ENCODE measurements around the gene UBR4. TPM values are rescaled to one million over a fixed set of nuclear protein-coding genes. Genes with fewer than 3 reads are reported as not detected.
"Not testable (repeated sequence)": the region's sequence is repeated elsewhere in the genome, so short reads cannot be mapped to it uniquely, and the experiment has no call there.

The UBR4 gene
- total RNA-seq, 2 donors from 2014 or later: 156 to 199 TPM

GRCh38 chr1:19229229-19229628 lies 19.2 kb upstream of the UBR4 start:
- DNase-seq (ENCODE audit: low spot score in 2 of 2) (no peak), ATAC-seq (no peak)
- Mint-ChIP-seq H3K36me3 (peaks cover 15 to 23% of the 10 kb centered on the region in 2 donors), H3K27ac (peak overlapping the region in 1 of 2 donors; percentile 86), H3K9me3 (no peaks in the 10 kb centered on the region)

- ATAC-seq: peak in 1 of 2 donors; percentile 24
Measured at GRCh38 chr1:19222979-19223824, 13.1 kb upstream of the UBR4 start.

GRCh38 chr1:19222573-19222972 lies 12.5 kb upstream of the UBR4 start:
- DNase-seq (ENCODE audit: low spot score in 2 of 2) (no peak), ATAC-seq (no peak)
- Mint-ChIP-seq H3K36me3 (peaks cover 11 to 36% of the 10 kb centered on the region in 2 donors), H3K27ac (peak overlapping the region in 1 of 2 donors; percentile 33), H3K9me3 (no peaks in the 10 kb centered on the region)

More at GRCh38 chr1:19222979-19223824, 13.1 kb upstream of the UBR4 start:
- no peak for DNase-seq (ENCODE audit: low spot score in 2 of 2)
- Mint-ChIP-seq H3K9me3 (no peaks in the 10 kb centered on the region), H3K36me3 (peaks cover 11 to 36% of the 10 kb centered on the region in 2 donors), H3K27ac (peak overlapping the region; percentile 13 to 33)

- no peak for DNase-seq (ENCODE audit: low spot score in 2 of 2)
- no peak for ATAC-seq
- peak overlapping the region in 1 of 2 donors; percentile 36 for H3K27ac Mint-ChIP-seq
- peaks cover 11 to 36% of the 10 kb centered on the region in 2 donors for H3K36me3 Mint-ChIP-seq
- H3K9me3 Mint-ChIP-seq: no peaks in the 10 kb centered on the region
Measured at GRCh38 chr1:19220991-19221390, 10.9 kb upstream of the UBR4 start.

- Mint-ChIP-seq H3K9me3 (no peaks in the 10 kb centered on the region), H3K27ac (peak overlapping the region; percentile 36 to 91), H3K36me3 (peaks cover 11 to 39% of the 10 kb centered on the region in 2 donors)
Measured at GRCh38 chr1:19220080-19220846, 10.2 kb upstream of the UBR4 start.

GRCh38 chr1:19219451-19219850 lies 9.4 kb upstream of the UBR4 start:
- Mint-ChIP-seq H3K27ac (peak overlapping the region; percentile 36 to 91), H3K36me3 (peaks cover 7 to 39% of the 10 kb centered on the region in 2 donors), H3K9me3 (no peaks in the 10 kb centered on the region)
- ATAC-seq (no peak), DNase-seq (ENCODE audit: low spot score in 2 of 2) (no peak)

More at GRCh38 chr1:19220080-19220846, 10.2 kb upstream of the UBR4 start:
- DNase-seq (ENCODE audit: low spot score in 2 of 2) (no peak), ATAC-seq (peak in 1 of 2 donors; percentile 50)

GRCh38 chr1:19216585-19216984 lies 6.5 kb upstream of the UBR4 start:
- not testable (repeated sequence) for DNase-seq (ENCODE audit: low spot score in 2 of 2); H3K9me3 Mint-ChIP-seq; ATAC-seq
- H3K36me3 Mint-ChIP-seq: peaks cover 10 to 43% of the 10 kb centered on the region in 2 donors
- peak overlapping the region in 1 of 2 donors; percentile 40 for H3K27ac Mint-ChIP-seq

GRCh38 chr1:19213580-19213979 lies 3.5 kb upstream of the UBR4 start:
- peaks cover 30 to 42% of the 10 kb centered on the region in 2 donors for H3K36me3 Mint-ChIP-seq
- no peak overlapping the region for H3K27ac Mint-ChIP-seq
- DNase-seq (ENCODE audit: low spot score in 2 of 2) (no peak), ATAC-seq (no peak)
- no peaks in the 10 kb centered on the region for H3K9me3 Mint-ChIP-seq

- H3K36me3 Mint-ChIP-seq: peaks cover 30 to 45% of the 10 kb centered on the region in 2 donors
- H3K27ac Mint-ChIP-seq: peak overlapping the region; percentile 7 to 31
- ATAC-seq: no peak
- H3K9me3 Mint-ChIP-seq: no peaks in the 10 kb centered on the region
- DNase-seq (ENCODE audit: low spot score in 2 of 2): no peak
Measured at GRCh38 chr1:19212167-19212566, 2.1 kb upstream of the UBR4 start.

- ATAC-seq (no peak), DNase-seq (ENCODE audit: low spot score in 2 of 2) (no peak)
- H3K27ac Mint-ChIP-seq: peak overlapping the region; percentile 88 to 98
- H3K36me3 Mint-ChIP-seq: peaks cover 30 to 51% of the 10 kb centered on the region in 2 donors
- H3K9me3 Mint-ChIP-seq: no peaks in the 10 kb centered on the region
Measured at GRCh38 chr1:19210772-19211549, 895 bp upstream of the UBR4 start.

GRCh38 chr1:19209439-19209989 lies 552 bp downstream of the UBR4 start:
- peak overlapping the region; percentile 88 to 98 for H3K27ac Mint-ChIP-seq
- H3K36me3 Mint-ChIP-seq: peaks cover 30 to 45% of the 10 kb centered on the region in 2 donors
- no peaks in the 10 kb centered on the region for H3K9me3 Mint-ChIP-seq
- DNase-seq (ENCODE audit: low spot score in 2 of 2) (peak; percentile 65 to 91), ATAC-seq (peak; percentile 55 to 84)

- Mint-ChIP-seq H3K9me3 (no peaks in the 10 kb centered on the region), H3K36me3 (peaks cover 30 to 39% of the 10 kb centered on the region in 2 donors), H3K27ac (peak overlapping the region; percentile 88 to 98)
- DNase-seq (ENCODE audit: low spot score in 2 of 2) (no peak), ATAC-seq (no peak)
Measured at GRCh38 chr1:19208710-19209438, 1.2 kb downstream of the UBR4 start.

GRCh38 chr1:19206947-19207346 lies 3.1 kb downstream of the UBR4 start:
- peaks cover 22 to 34% of the 10 kb centered on the region in 2 donors for H3K36me3 Mint-ChIP-seq
- H3K27ac Mint-ChIP-seq: no peak overlapping the region
- H3K9me3 Mint-ChIP-seq: no peaks in the 10 kb centered on the region
- DNase-seq (ENCODE audit: low spot score in 2 of 2): no peak
- ATAC-seq: no peak

GRCh38 chr1:19205845-19206244 lies 4.2 kb downstream of the UBR4 start:
- H3K36me3 Mint-ChIP-seq: peaks cover 13 to 26% of the 10 kb centered on the region in 2 donors
- ATAC-seq: no peak
- no peak for DNase-seq (ENCODE audit: low spot score in 2 of 2)

GRCh38 chr1:19205403-19205802 lies 4.7 kb downstream of the UBR4 start:
- H3K9me3 Mint-ChIP-seq: no peaks in the 10 kb centered on the region
- peaks cover 9 to 21% of the 10 kb centered on the region in 2 donors for H3K36me3 Mint-ChIP-seq
- peak overlapping the region in 1 of 2 donors; percentile 0 for H3K27ac Mint-ChIP-seq
- peak in 1 of 2 donors; percentile 12 for ATAC-seq
- DNase-seq (ENCODE audit: low spot score in 2 of 2): no peak

More at GRCh38 chr1:19205845-19206244, 4.2 kb downstream of the UBR4 start:
- no peak overlapping the region for H3K27ac Mint-ChIP-seq
- no peaks in the 10 kb centered on the region for H3K9me3 Mint-ChIP-seq

Data from activated naive CD4-positive, alpha-beta T cell treated with anti-CD3 and anti-CD28 coated beads, Interleukin-2, amount 50 U/mL, for 72 hours (primary cell).